ENCODE data around the gene ENSA. TPM values are rescaled to one million over a fixed set of nuclear protein-coding genes. Genes with fewer than 3 reads are reported as not detected.

Gene ENSA
- total RNA-seq, 2 donors from 2014 or later = 133 to 201 TPM

DNA sequence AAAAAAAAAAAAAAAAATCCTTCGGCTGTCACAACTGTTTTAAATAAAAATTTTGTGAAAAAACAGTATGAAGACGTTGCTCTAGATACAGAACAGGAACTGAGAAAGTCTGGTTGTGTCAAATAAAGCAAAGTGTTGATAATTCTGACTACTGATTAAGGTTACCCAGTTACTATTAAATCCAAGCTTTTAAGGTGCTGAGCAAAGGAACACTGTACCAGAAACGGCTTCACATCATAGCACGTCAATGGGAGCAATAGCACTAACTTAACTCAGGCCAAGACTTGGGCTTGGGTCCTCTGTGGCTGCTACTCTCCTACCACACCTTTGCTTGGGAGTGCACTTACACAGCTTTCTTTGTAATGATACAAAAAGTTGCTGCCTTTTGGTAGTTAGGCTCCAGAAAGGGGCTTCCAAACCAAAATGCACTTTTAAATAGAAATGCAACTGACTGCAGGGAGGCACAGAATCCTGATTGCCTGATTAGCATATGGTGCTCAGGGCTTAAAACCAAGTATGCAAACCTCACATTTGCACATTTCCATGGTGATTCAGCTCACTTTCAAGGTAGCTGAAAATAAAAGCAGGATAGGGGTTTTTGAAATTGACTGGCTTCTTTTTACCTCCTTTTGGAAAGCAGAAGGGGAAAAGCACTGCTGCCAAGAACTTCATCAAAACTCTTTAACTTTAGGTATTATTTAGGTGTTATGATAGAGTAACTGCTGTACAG is 56.3 kb downstream of the ENSA start:
- DNase-seq (ENCODE audit: low spot score) = no peak
- H3K27ac ChIP-seq = peak overlapping the region; percentile 98 to 100
- intact Hi-C loops (cut with DNase I) = no loop called here
- no peaks in the 10 kb centered on the region for H3K9me3 ChIP-seq
- H3K27me3 ChIP-seq (replicated peaks; ENCODE audit: insufficient read depth) = no peaks in the 10 kb centered on the region
- TF ChIP-seq POLR2AphosphoS5 (IDR thresholded peaks at IDR 0.05) (no peak), POLR2A (IDR thresholded peaks at IDR 0.05) (no peak)
- TF ChIP-seq, protein P1, sequence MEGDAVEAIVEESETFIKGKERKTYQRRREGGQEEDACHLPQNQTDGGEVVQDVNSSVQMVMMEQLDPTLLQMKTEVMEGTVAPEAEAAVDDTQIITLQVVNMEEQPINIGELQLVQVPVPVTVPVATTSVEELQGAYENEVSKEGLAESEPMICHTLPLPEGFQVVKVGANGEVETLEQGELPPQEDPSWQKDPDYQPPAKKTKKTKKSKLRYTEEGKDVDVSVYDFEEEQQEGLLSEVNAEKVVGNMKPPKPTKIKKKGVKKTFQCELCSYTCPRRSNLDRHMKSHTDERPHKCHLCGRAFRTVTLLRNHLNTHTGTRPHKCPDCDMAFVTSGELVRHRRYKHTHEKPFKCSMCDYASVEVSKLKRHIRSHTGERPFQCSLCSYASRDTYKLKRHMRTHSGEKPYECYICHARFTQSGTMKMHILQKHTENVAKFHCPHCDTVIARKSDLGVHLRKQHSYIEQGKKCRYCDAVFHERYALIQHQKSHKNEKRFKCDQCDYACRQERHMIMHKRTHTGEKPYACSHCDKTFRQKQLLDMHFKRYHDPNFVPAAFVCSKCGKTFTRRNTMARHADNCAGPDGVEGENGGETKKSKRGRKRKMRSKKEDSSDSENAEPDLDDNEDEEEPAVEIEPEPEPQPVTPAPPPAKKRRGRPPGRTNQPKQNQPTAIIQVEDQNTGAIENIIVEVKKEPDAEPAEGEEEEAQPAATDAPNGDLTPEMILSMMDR (IDR thresholded peaks at IDR 0.05) = no peak
- 63% methylated on average over 4 of the region's 4 CpGs for WGBS
- H3K36me3 ChIP-seq = no peaks in the 10 kb centered on the region
- H3K4me1 ChIP-seq (replicated peaks) = peaks cover 13% of the 10 kb centered on the region
- no peak overlapping the region for H3K4me3 ChIP-seq

Small RNA genes lying within 50 kb of the gene (small RNA-seq; reads per million reads assigned to genes)
- gene RF00015 (0 reads per million in 2 donors), gene RF00561 (0 reads per million in 2 donors)

Other genes with a start within 250 kb of the ENSA start
- gene TARS2, start 142.2 kb downstream of the ENSA start, total RNA-seq = 10 to 100 TPM; 17.4 to 30.2 TPM
- gene ECM1, start 121.5 kb downstream of the ENSA start, total RNA-seq = 10 to 100 TPM in 1 of 2 donors, 1 to 10 TPM in 1; 4.7 to 12.3 TPM
- gene FALEC, start 113.9 kb downstream of the ENSA start, total RNA-seq = not detected
- 1 to 10 TPM; 3.7 to 9.7 TPM for gene ADAMTSL4, start 80.2 kb downstream of the ENSA start, total RNA-seq
- gene MCL1, start 50.0 kb downstream of the ENSA start, total RNA-seq = 100 to 1,000 TPM; 161 to 168 TPM
- 10 to 100 TPM; 25.0 to 39.8 TPM for gene GOLPH3L, start 67.5 kb upstream of the ENSA start, total RNA-seq
- 10 to 100 TPM in 1 of 2 donors, not detected in 1; 16.5 TPM for gene HORMAD1, start 91.3 kb upstream of the ENSA start, total RNA-seq
- gene CTSS, start 136.2 kb upstream of the ENSA start, total RNA-seq = 10 to 100 TPM; 11.3 to 24.6 TPM
- gene CTSK, start 178.6 kb upstream of the ENSA start, total RNA-seq = 10 to 100 TPM in 1 of 2 donors, 1 to 10 TPM in 1; 6.6 to 30.4 TPM
- 10 to 100 TPM; 31.3 to 54.6 TPM for gene ARNT, start 247.0 kb upstream of the ENSA start, total RNA-seq

Measured in prostate gland (tissue), 2 donors.